ENCODE data around the gene ADA. TPM values are rescaled to one million over a fixed set of nuclear protein-coding genes. Genes with fewer than 3 reads are reported as not detected.

ADA gene
- total RNA-seq, 1 donor from 2014 or later, result 10.0 TPM

DNA sequence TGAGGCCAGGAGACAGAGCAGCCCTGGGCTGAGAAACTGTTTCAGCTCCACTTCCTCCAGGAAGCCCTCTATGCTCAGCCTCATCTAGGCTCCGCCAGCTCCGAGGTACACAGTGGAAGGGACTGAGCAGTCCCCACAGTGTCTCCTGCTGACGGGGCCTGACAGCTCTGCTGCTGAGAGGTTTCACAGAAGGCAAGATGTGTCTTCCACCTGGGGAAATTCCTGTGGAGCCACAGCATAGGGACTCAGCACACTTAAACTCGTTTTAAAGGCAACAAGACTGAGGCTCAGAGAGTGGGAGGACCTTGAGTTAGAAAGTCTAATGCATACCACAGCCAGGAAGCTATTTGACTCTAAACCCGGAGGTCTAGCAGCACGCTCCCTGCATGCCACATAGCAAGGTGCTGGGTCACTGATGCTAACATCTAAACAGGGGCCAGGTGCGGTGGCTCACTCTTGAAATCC lies 6.8 kb downstream of the ADA start:
- DNase-seq (ENCODE audit: low read depth), result no peak

DNA sequence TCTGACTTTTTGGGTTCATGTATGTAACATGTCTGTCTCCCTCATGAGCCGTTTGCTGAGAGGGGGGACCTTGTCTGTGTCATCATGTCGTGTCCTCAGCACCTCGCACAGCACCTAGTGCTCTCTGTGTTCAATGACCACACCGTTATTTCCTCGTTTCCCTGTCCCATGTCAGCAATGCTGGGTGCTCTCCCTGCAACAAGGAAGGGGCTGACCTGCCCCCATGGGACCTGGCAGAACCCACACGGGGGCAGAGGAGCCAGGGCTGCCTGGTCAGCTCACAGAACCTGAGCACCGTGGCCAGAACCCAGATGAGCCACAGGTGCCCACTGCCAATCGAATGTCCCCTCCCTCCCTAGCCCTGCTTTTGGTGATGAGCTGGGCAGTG lies 7.3 kb downstream of the ADA start:
- DNase-seq (ENCODE audit: low read depth), result no peak

DNA sequence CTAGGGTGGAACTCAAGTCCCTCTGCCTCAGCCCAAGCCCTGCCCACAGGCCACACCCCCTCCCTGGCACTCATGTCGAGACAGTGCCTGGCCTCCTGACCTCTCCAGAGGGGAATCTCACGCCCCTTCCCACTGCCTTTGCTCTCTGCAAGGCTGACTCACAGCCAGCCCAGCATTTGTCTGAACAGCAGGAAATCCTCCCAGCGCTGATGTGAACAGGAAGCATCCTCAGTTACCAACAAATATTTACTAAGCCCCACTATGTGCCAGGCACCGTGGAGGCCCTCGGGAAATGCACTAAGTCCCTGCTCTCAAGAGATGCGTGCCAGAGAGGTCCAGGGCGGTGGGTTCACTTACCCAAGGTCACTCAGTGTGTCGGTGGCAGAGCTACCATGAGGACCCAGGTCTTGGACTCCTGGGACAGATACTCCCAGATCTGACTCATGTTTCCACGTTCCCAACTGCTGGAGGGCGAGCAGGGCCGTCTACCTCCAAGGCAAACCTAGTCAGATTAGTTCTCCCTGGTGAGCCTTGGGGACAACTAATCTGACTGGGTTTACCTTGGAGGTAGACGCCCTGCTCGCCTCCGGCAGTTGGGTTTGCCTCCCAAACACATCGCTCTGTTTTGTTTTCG lies 7.8 kb downstream of the ADA start:
- DNase-seq (ENCODE audit: low read depth), result peak; percentile 81

DNA sequence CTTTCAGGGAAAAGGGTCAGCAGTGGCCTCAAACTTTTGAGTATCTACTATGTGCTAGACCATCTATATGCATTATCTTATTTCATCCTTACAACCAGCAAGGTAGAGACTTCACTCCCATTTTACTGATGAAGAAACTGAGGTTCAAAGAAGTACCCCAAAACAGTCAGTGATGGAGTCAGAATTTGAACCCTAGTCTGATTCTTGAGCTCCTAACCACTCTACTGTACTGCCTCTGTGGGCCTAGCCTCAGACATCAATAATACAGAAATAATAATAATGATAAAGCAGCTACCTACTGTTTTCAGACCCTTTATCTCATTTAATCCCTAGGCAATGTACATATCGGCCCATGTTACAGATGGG lies 8.4 kb downstream of the ADA start:
- no peak for DNase-seq (ENCODE audit: low read depth)

DNA sequence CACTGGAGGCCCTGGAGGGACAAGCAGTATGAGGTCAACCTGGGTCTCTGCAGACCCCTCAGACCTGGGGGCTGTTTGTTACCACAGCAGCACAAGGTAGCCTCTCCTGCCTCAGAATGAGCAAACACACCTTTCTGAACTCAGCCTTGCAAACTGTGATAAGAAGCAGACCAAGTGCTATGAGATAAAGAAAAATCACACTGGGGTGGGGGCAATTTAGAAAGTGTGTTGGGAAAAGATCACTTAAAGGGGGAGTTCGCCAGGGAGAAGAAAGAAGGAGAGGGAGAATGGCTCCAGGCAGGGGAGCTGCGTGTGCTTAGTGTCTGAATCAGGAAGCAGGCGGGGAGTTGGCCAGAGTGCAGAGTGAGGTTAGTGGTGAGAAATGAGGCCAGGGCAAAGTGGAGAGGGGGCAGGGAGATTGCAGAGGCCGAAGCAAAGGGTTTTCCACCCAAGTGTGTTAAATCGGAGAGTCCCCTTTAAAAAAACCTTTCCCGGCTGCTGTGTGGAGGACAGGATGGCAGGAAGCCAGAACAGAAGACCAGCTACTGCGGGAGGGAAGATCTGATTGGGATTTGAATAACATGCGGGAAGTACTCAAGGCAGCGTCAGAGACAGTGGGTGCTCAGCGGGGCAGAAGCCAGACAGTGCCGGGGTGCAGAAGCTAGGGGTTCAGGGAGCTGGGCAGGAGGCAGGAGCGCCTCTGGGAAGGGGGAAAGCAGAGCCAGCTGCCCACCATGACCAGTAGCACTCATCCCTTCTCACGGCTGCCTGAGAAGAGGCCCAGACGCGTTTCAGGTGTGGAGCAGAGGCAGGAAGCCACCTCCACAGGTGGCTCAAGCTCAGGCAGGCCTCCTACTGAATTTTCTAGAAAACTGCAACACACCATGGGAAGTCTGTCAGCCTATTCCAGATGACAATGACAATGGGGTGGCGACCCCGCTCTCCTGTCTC lies 9.0 kb downstream of the ADA start:
- DNase-seq (ENCODE audit: low read depth), result peak; percentile 88

DNA sequence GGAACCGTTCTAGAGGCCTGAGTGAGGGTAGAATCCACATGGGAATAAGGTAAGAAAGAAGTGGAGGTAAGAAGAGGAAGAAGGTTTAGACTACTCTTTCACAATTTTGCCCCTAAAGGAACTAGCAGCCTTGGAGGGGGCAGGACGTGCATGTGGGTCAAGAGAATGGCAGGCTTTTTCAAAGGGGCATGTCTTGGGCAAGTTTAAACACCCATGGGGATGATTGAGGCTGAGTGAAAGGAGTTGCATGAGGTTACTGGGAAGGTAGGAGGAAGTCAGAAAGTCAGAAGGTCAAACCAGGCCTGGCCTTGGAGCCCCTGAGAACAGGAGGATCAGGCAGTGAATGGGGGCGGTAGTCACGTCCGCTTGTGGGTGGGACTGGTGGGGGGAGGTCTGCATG lies 10.2 kb downstream of the ADA start:
- DNase-seq (ENCODE audit: low read depth), result no peak

DNA sequence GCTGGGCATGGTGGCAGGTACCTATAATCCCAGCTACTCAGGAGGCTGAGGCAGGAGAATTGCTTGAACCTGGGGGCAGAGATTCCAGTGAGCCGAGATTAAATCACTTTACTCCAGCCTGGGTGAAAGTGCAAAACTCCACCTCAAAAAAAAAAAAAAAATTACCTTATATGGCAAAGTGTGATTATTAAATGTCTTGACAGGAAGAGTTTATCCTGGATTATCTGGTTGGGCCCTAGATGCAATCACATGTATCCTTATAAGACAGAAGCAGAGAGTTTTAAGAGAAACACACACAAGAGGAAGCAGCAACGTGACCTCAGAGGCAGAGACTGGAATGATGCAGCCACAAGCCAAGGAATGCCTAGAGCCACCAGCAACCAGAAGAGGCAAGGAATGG lies 11.0 kb downstream of the ADA start:
- no peak for DNase-seq (ENCODE audit: low read depth)

DNA sequence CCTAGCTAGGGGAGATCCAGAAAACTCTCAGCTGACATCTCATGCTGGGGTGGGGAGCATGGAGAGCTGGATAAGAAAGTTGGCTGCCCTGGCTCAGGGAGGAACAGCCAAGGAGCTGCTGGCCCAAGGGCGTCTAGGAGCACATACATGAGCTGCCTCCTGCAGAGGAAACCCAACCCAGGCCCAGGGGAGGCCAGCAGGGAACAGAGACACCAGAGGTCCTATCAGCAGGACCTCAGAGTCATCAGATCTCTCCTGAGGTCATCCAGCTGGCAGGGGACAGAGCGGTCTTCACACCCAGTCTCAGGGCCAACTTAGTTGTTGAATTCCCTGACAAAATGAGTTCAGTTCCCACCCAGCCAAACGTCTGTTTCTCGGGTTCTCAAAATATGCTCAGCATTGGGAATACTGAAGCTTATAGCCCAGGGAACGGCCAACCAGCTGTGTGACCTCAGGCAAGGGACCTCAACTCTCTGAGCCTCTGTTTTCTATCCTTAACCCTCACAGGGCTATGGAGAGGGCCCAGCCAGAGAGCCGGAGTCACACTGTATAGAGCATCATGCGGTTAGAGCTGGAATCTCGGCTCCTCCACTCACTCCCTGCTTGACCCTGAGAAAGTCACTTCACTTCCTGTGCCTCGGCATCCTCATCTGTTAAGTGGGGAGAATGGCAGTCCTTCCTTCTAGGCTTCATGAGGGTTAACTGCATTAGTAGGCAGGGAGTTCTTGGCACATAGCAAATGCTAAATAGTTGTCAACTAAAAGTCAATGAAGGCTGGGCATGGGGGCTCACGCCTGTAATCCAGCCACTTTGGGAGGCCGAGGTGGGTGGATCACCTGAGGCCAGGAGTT lies 13.8 kb downstream of the ADA start:
- DNase-seq (ENCODE audit: low read depth), result no peak

DNA sequence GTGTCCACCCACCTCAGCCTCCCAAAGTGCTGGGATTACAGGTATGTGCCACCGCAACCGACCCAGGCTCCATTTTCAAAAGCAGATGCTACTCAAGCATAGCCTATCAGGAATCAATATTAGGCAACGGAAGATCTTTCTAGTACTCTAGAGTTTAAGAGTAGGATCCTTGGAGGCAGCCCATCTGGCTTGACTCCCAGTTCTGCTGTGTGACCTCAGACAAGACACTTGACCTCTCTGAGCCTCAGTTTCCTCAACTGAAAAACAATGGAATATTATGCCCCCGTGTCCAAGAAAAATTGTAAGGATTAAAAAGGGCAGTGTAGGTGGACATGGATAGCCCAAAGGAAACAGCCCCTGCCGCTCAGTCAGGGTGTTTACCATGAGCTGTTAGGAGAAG lies 14.5 kb downstream of the ADA start:
- DNase-seq (ENCODE audit: low read depth), result no peak

GRCh38 chr20:44635877-44636276 lies 15.6 kb downstream of the ADA start:
- no peak for DNase-seq (ENCODE audit: low read depth)

- DNase-seq (ENCODE audit: low read depth), result no peak
These were observed 17.5 kb downstream of the ADA start for GRCh38 chr20:44633872-44634600.

GRCh38 chr20:44633187-44633810 lies 18.2 kb downstream of the ADA start:
- DNase-seq (ENCODE audit: low read depth), result no peak

- no peak for DNase-seq (ENCODE audit: low read depth)
These were observed 19.3 kb downstream of the ADA start for GRCh38 chr20:44632103-44632752.

DNA sequence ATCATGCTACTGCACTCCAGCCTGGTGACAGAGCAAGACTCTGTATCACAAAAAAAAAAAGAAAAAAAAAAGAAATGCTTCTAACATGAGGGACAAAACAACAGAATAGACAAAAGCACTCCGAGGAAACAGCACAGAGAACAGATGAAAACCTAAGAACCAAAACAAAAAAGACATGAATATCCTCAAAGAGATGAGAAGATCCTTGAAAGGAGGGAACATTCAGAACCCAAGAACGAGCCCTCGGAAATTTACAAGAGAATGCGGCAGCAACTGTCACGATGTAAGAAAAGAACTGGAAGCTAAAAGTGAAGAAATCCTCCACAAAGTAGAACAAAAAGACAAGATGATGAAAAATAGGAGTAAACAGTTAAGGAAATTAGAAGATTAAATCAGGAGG lies 21.2 kb downstream of the ADA start:
- DNase-seq (ENCODE audit: low read depth), result no peak

- no peak for DNase-seq (ENCODE audit: low read depth)
These were observed 22.0 kb downstream of the ADA start for GRCh38 chr20:44629542-44629941.

DNA sequence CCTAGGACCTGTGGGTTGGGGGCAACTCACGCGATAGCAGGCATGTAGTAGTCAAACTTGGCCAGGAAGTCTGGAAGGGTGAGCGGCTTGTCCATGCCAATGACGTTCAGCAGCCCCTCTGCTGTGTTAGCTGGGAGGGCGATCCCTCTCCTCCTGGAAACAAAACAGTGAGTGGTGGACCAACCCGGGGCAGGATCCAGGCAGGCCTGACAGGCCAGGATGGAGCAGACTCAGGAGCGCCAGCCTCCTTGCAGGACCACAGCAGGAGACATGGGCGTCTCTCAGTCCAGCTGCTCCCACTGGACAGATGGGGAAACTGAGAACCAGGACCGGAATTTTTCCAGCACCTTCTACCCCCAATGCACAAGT lies 22.5 kb downstream of the ADA start:
- DNase-seq (ENCODE audit: low read depth), result no peak

GRCh38 chr20:44627364-44628010 lies 24.0 kb downstream of the ADA start:
- no peak for DNase-seq (ENCODE audit: low read depth)

- DNase-seq (ENCODE audit: low read depth), result no peak
These were observed 25.2 kb downstream of the ADA start for GRCh38 chr20:44626278-44626677.

DNA sequence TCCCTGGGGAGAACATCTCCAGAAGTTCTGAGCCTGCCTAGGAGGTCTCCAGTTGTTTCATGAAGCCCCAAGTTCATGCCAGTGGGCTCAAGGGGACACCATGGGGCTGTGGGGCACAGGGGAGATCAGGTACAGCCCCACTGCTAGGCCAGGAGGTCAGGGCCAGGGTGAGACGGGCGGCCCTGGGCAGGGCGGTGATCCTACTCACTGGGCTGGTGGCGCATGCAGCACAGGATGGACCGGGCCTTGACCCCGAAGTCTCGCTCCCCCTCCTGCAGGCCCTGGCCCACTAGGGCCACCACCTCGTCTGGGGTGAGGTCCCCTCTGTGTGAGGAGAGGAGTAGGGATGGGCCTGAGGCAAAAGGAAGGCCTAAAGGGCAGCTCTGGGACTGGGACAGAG lies 26.1 kb downstream of the ADA start:
- no peak for DNase-seq (ENCODE audit: low read depth)

- no peak for DNase-seq (ENCODE audit: low read depth)
These were observed 26.7 kb downstream of the ADA start for GRCh38 chr20:44624743-44625271.
